ENCODE results near the gene ABCA8.

DNA sequence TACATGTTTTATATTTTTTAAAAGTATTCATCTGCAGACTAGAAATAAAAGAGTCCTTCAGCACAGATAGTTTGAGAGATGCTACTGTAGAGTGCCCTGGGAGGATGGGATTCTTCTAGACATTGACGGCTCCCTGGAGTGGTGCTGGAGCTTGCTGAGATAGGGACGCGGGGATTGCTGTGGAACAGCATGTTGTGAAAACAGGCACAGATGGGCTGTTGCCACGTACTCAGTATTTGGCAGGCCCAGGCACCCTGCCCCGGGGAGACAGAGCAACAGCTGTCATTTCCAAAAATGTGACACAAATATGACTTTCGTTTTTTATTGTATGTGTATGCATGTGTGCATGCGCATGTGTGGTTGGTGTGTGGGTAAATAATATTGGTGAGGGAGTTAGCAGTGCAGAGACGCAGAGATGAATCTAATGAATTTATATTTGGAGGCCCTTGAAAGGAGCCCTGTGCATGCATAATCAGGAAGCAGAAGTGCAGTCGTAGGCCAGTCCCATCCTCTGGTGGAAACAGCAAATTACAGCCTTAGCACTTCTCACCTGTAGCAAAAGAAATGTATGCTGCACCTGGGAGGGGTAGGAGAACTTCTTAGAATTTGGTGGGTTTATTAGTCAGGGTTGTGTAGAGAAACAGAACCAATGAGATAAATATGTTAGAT lies 6.2 kb upstream of the ABCA8 start:
- TF ChIP-seq EZH2 (IDR thresholded peaks at IDR 0.05; ENCODE audit: borderline replicate concordance, control insufficient read depth, low read depth, low read length) (no peak), TARDBP (IDR thresholded peaks at IDR 0.05; ENCODE audit: borderline replicate concordance) (no peak), POLR2A (IDR thresholded peaks at IDR 0.05; ENCODE audit: low read depth, low read length) (no peak), SUZ12 (IDR thresholded peaks at IDR 0.05; ENCODE audit: unreplicated experiment) (no peak), ZNF274 (IDR thresholded peaks at IDR 0.05; ENCODE audit: insufficient read depth, insufficient read length) (no peak), SP1 (IDR thresholded peaks at IDR 0.05; ENCODE audit: low read depth, low read length) (no peak), CREB1 (IDR thresholded peaks at IDR 0.05; ENCODE audit: low read depth) (no peak)
- TF ChIP-seq, protein P1, sequence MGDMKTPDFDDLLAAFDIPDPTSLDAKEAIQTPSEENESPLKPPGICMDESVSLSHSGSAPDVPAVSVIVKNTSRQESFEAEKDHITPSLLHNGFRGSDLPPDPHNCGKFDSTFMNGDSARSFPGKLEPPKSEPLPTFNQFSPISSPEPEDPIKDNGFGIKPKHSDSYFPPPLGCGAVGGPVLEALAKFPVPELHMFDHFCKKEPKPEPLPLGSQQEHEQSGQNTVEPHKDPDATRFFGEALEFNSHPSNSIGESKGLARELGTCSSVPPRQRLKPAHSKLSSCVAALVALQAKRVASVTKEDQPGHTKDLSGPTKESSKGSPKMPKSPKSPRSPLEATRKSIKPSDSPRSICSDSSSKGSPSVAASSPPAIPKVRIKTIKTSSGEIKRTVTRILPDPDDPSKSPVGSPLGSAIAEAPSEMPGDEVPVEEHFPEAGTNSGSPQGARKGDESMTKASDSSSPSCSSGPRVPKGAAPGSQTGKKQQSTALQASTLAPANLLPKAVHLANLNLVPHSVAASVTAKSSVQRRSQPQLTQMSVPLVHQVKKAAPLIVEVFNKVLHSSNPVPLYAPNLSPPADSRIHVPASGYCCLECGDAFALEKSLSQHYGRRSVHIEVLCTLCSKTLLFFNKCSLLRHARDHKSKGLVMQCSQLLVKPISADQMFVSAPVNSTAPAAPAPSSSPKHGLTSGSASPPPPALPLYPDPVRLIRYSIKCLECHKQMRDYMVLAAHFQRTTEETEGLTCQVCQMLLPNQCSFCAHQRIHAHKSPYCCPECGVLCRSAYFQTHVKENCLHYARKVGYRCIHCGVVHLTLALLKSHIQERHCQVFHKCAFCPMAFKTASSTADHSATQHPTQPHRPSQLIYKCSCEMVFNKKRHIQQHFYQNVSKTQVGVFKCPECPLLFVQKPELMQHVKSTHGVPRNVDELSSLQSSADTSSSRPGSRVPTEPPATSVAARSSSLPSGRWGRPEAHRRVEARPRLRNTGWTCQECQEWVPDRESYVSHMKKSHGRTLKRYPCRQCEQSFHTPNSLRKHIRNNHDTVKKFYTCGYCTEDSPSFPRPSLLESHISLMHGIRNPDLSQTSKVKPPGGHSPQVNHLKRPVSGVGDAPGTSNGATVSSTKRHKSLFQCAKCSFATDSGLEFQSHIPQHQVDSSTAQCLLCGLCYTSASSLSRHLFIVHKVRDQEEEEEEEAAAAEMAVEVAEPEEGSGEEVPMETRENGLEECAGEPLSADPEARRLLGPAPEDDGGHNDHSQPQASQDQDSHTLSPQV (IDR thresholded peaks at IDR 0.05), result no peak
- TF ChIP-seq, protein P2, sequence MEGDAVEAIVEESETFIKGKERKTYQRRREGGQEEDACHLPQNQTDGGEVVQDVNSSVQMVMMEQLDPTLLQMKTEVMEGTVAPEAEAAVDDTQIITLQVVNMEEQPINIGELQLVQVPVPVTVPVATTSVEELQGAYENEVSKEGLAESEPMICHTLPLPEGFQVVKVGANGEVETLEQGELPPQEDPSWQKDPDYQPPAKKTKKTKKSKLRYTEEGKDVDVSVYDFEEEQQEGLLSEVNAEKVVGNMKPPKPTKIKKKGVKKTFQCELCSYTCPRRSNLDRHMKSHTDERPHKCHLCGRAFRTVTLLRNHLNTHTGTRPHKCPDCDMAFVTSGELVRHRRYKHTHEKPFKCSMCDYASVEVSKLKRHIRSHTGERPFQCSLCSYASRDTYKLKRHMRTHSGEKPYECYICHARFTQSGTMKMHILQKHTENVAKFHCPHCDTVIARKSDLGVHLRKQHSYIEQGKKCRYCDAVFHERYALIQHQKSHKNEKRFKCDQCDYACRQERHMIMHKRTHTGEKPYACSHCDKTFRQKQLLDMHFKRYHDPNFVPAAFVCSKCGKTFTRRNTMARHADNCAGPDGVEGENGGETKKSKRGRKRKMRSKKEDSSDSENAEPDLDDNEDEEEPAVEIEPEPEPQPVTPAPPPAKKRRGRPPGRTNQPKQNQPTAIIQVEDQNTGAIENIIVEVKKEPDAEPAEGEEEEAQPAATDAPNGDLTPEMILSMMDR (IDR thresholded peaks at IDR 0.05 in 2 of 3, conservative IDR thresholded peaks at IDR 0.05 in 1 of 3; ENCODE audit: control insufficient read depth in 2 of 3, extremely low read depth in 1 of 3, insufficient read depth in 1 of 3, low read depth in 3 of 3, low read length in 3 of 3), result no peak

Measured in GM12878 (cell line).